WERI-Rb-1 (cell line): ENCODE data around the gene FIGN.
A peak's percentile ranks its signal among the peaks of the same experiment; 100 is the strongest.

Source experiments
- DNase-seq: peaks from one replicate; pipeline ENCODE4 v3.0.0-alpha.2; 2020
- H3K27ac ChIP-seq: fragments of 250-450 bp; sonication (Bioruptor Pico); 2 replicates; pipeline ENCODE4 v1.5.1; 2020; ENCODE audit warnings: mild to moderate bottlenecking, moderate library complexity
- H3K27me3 ChIP-seq: fragments of 250-450 bp; sonication (Bioruptor Pico); 2 replicates; pipeline ENCODE4 v1.5.1; 2021; ENCODE audit warnings: mild to moderate bottlenecking, low read depth, moderate library complexity; ENCODE audit not compliant: insufficient read depth, severe bottlenecking
- H3K36me3 ChIP-seq: fragments of 250-450 bp; sonication (Bioruptor Pico); 2 replicates; pipeline ENCODE4 v1.5.1; 2020; ENCODE audit warnings: mild to moderate bottlenecking, moderate library complexity
- H3K4me3 ChIP-seq: 2 replicates; pipeline ENCODE4 v1.5.1; 2011; ENCODE audit warnings: low read depth, mild to moderate bottlenecking, control low read depth, low read length
- H3K9me3 ChIP-seq: fragments of 250-450 bp; sonication (Bioruptor Pico); 2 replicates; pipeline ENCODE4 v1.5.1; 2021; ENCODE audit warnings: mild to moderate bottlenecking, moderate library complexity; ENCODE audit not compliant: severe bottlenecking
- TF ChIP-seq, protein P1 (sequence below): IDR thresholded peaks from 2 replicates; pipeline ENCODE4 v1.5.1; 2011; ENCODE audit warnings: low read depth, mild to moderate bottlenecking, control low read depth, inconsistent platforms, low read length

Gene FIGN

DNA sequence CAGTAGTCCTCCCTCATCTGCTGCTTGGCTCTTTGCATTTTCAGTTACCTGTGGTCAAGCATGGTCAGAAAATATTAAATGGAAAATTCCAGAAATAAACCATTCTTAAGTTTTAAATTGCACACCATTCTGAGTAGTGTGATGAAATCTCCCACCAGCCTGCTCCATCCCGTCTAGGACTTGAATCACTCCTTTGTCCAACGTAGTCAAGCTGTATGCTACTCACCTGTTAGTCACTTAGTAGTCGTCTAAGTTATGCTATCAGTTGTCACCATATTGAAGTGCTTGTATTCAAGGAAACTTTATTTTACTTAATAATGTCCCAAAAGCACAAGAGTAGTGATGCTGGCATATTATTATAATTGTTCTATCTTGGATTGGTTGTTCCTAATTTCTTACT, 172.5 kb downstream of the FIGN start:
- no peak overlapping the region for H3K27ac ChIP-seq
- DNase-seq: no peak
- no peaks in the 10 kb centered on the region for H3K36me3 ChIP-seq
- no peaks in the 10 kb centered on the region for H3K27me3 ChIP-seq
- no peak overlapping the region for H3K4me3 ChIP-seq
- TF ChIP-seq, protein P1, sequence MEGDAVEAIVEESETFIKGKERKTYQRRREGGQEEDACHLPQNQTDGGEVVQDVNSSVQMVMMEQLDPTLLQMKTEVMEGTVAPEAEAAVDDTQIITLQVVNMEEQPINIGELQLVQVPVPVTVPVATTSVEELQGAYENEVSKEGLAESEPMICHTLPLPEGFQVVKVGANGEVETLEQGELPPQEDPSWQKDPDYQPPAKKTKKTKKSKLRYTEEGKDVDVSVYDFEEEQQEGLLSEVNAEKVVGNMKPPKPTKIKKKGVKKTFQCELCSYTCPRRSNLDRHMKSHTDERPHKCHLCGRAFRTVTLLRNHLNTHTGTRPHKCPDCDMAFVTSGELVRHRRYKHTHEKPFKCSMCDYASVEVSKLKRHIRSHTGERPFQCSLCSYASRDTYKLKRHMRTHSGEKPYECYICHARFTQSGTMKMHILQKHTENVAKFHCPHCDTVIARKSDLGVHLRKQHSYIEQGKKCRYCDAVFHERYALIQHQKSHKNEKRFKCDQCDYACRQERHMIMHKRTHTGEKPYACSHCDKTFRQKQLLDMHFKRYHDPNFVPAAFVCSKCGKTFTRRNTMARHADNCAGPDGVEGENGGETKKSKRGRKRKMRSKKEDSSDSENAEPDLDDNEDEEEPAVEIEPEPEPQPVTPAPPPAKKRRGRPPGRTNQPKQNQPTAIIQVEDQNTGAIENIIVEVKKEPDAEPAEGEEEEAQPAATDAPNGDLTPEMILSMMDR: no peak
- no peaks in the 10 kb centered on the region for H3K9me3 ChIP-seq

DNA sequence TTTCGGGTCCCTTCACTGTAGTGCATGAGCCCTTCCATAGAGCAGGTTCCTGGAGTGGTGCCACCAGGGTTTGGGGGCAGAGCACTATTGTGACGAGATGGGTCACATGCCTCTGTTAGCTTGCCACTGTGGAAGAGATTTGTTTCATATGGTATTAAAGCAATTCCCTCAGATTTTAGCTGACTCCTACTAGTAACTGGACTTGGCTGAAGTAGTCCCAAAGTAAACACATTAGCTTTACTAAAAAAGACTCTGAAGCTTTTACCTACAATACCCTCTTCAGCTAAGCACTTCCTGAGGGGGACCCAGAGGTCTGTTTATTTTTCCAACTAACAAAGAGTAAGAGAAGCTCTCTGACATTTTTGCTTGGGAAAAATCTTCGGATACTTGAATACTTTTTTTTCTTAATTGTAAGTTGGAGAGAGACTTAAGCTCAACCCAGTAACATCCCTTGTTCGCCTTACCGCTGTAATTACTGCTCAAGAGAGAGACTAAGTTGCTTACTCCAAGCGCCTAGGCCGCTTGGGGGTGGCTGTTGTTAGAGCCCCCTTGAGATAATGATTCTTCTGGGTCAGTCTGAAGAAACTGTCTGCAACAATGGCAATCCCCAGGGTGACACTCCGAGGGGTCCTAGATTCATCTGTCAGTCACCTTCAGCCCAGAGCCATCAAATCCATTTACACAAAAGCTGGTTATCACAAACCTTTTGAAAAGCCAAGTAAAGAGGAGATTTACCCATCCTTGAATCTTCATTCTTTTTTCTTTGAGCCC, 177.4 kb downstream of the FIGN start:
- Histone ChIP-seq H3K27me3 (no peaks in the 10 kb centered on the region), H3K9me3 (no peaks in the 10 kb centered on the region), H3K27ac (no peak overlapping the region), H3K36me3 (no peaks in the 10 kb centered on the region), H3K4me3 (no peak overlapping the region)
- TF ChIP-seq, protein P1: no peak
- no peak for DNase-seq

DNA sequence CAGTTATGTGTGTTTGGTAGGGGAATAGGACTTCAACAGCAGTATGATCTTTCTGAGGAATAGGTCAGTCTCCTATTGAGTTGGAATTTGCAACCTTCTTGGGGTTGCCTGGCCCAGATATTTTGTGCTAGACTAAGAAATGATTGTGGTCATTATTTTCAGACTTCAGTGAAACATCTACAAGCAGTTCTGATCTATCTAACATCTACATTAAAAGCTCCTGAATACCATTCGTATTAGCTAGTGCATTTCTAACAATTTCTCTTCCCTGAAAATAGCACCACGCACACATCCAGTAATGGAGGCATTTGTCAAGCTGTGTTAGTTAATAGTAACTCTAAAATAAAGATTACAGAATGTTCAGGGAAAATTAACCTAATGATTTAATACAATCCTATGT, 179.3 kb downstream of the FIGN start:
- Histone ChIP-seq H3K36me3 (no peaks in the 10 kb centered on the region), H3K9me3 (no peaks in the 10 kb centered on the region), H3K27me3 (no peaks in the 10 kb centered on the region), H3K4me3 (no peak overlapping the region), H3K27ac (no peak overlapping the region)
- no peak for DNase-seq
- TF ChIP-seq, protein P1: no peak

DNA sequence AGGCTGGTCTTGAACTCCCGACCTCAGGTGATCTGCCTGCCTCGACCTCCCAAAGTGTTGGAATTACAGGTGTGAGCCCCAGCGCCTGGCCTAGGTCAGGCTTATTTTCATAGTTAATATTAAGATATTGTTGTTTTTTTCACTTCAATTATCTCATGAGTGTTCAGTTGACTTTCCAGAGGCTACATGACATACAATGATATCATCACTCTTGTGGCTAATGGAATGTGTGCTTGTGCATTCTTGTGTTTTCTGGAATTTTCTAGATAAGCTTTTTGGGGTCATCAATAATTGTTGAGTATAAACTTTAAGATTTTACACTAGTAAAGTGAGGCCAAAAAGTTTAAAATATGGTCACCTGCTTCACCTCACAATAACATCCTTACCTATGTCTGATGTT, 180.9 kb downstream of the FIGN start:
- Histone ChIP-seq H3K27ac (no peak overlapping the region), H3K4me3 (no peak overlapping the region), H3K27me3 (no peaks in the 10 kb centered on the region), H3K36me3 (no peaks in the 10 kb centered on the region), H3K9me3 (no peaks in the 10 kb centered on the region)
- no peak for DNase-seq
- TF ChIP-seq, protein P1: no peak

DNA sequence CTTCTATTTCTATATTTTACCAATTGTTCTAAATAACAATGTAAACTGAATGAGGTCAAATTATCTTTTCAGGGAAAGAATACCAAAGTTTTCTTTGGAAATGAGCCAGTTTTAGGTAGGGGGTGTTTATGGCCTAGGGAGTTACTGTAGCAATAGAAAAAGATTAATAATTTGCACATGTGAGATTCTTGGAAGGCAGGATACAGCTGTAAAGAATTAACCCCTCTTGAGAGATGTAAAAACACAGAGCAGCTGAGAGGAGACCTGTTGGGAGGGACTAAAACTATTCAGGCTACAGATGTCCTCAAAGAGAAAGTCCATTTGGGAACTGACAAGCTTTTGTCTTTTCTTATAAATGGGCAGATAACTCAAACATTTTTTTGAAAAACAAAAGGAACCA, 182.2 kb downstream of the FIGN start:
- Histone ChIP-seq H3K27ac (no peak overlapping the region), H3K27me3 (no peaks in the 10 kb centered on the region), H3K4me3 (no peak overlapping the region), H3K36me3 (no peaks in the 10 kb centered on the region), H3K9me3 (no peaks in the 10 kb centered on the region)
- DNase-seq: no peak
- TF ChIP-seq, protein P1: no peak

DNA sequence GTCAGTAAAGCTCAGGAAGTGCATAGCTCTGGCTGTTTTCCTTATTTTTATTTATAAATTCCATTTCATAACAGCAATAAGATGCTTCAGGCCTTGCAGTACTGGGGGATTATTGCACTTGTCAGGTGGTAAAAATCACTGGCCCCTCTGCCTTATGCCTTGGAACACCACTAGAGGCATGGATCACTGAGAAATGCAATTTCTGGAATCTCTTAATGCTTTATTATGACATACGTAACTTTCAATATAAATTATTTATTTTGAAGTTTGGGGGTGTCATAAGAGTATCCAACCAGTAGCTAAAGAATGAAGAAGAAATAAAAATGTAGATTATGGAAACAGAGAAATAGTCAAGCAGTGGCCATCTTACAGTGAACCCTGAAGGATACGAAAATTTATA, 183.1 kb downstream of the FIGN start:
- Histone ChIP-seq H3K36me3 (no peaks in the 10 kb centered on the region), H3K4me3 (no peak overlapping the region), H3K27ac (no peak overlapping the region), H3K27me3 (no peaks in the 10 kb centered on the region), H3K9me3 (no peaks in the 10 kb centered on the region)
- no peak for DNase-seq
- TF ChIP-seq, protein P1: 0 out of 2 replicates have a peak, but pooled peaks have one; percentile 2
